Testis (tissue), 2 donors: ENCODE measurements around the gene B4GALNT1.

ENCODE experiments used
- POLR2A ChIP-seq: fragments of 450-650 bp; IDR thresholded peaks from one replicate; pipeline ENCODE4 v1.6.1; 2017; ENCODE audit warnings: antibody characterized with exemption, mild to moderate bottlenecking, moderate library complexity
- TF ChIP-seq, protein P1 (sequence below), 3 experiments: fragments of 450-650 bp in 2 of 3; fragments of 200-600 bp in 1 of 3; sonication (generic) in 1 of 3; IDR thresholded peaks; one replicate each; pipeline ENCODE4 v1.5.1; 2016 to 2019; ENCODE audit warnings: antibody characterized with exemption in 3 of 3, mild to moderate bottlenecking in 2 of 3, moderate library complexity in 1 of 3

DNA sequence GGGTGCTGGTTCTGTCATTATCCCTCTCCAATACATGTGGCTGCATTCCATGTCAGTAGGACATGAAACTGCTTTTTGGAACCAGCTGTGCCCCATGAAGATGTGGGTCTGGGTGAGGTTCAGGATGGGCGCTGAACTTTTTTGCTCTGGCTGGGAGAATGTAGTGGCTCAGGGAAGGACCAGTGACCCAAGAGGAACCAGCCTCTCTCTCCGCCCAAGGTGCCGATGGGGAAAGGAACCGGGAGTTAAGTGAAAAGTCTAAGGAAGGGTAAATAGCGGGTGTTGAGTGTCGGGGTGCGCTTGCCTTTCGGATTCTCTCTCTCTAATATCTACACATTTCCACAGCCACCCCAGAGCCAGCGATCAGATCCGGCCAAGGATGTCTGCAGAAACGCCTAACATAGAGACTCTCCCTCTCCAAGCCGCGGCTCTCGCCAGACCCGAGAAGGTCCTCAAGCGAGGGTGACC is 14.0 kb downstream of the B4GALNT1 start:
- TF ChIP-seq, protein P1, sequence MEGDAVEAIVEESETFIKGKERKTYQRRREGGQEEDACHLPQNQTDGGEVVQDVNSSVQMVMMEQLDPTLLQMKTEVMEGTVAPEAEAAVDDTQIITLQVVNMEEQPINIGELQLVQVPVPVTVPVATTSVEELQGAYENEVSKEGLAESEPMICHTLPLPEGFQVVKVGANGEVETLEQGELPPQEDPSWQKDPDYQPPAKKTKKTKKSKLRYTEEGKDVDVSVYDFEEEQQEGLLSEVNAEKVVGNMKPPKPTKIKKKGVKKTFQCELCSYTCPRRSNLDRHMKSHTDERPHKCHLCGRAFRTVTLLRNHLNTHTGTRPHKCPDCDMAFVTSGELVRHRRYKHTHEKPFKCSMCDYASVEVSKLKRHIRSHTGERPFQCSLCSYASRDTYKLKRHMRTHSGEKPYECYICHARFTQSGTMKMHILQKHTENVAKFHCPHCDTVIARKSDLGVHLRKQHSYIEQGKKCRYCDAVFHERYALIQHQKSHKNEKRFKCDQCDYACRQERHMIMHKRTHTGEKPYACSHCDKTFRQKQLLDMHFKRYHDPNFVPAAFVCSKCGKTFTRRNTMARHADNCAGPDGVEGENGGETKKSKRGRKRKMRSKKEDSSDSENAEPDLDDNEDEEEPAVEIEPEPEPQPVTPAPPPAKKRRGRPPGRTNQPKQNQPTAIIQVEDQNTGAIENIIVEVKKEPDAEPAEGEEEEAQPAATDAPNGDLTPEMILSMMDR (IDR thresholded peaks at IDR 0.05) = no peak
- TF ChIP-seq POLR2A = no peak
